ENCODE measurements around the gene ARFGAP1.

DNA sequence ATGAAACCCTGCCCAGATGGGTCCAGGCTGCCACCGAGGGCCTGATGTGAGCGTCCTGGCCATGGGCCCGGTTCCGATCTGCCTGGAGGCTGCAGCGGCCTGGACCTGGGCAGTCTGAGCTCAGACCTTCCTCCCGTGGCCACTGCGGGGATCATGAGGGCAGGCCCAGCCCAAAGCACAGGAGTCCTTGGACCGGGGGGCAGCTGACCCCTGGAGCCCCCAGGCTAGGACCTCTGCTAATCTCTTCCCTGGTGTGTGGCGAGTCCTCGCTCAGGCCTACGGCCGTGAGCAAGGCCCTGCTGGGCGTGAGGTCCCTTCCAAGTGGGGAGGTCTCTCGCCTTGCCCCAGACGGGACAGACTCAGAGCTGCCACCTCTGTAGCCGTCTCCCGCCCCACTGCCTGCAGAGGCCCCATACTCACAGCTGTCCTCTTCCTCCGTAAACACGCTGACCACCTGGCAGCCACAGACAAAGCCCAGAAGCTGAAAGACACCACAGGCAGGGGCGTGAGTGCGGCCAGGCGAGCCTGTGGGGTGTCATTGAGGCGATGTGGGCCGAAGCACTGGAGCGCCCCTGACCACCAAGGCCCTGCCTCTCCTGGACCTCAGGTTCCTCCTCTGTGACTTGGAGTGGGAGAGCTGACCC lies 28.9 kb upstream of the ARFGAP1 start:
- TF ChIP-seq POLR2AphosphoS5 (IDR thresholded peaks at IDR 0.05; ENCODE audit: borderline replicate concordance, low read depth, low read length) (no peak), EZH2 (IDR thresholded peaks at IDR 0.05) (no peak), FOXP2 (optimal IDR thresholded peaks at IDR 0.05; ENCODE audit: control extremely low read depth, extremely low read length, insufficient read depth) (no peak)
